Activated T-helper 17 cell treated with anti-CD3 and anti-CD28 coated beads, Interleukin-2, amount 50 U/mL, for 72 hours (primary cell): ENCODE data around the gene INPP1. TPM values are rescaled to one million over a fixed set of nuclear protein-coding genes. Genes with fewer than 3 reads are reported as not detected.
"Not testable (repeated sequence)": the region's sequence is repeated elsewhere in the genome, so short reads cannot be mapped to it uniquely, and the experiment has no call there.

Source experiments
- ATAC-seq: fragments of 150-1000 bp; cut with Tn5 transposase; replicated peaks from 2 replicates; pipeline ENCODE4 v1.10.0; 2021; ENCODE audit warnings: mild to moderate bottlenecking, moderate library complexity
- H3K27ac Mint-ChIP-seq: one replicate; pipeline ENCODE4 v1.8.0; 2022; ENCODE audit warnings: mixed read lengths
- H3K27me3 Mint-ChIP-seq: one replicate; pipeline ENCODE4 v1.8.0; 2022; ENCODE audit warnings: mixed read lengths
- H3K36me3 Mint-ChIP-seq: one replicate; pipeline ENCODE4 v1.8.0; 2022; ENCODE audit warnings: low read depth, mild to moderate bottlenecking, mixed read lengths
- H3K4me1 Mint-ChIP-seq: one replicate; pipeline ENCODE4 v1.8.0; 2022; ENCODE audit warnings: mixed read lengths
- H3K4me3 Mint-ChIP-seq: one replicate; pipeline ENCODE4 v1.8.0; 2022; ENCODE audit warnings: mild to moderate bottlenecking, mixed read lengths
- H3K9me3 Mint-ChIP-seq: one replicate; pipeline ENCODE4 v1.8.0; 2022; ENCODE audit warnings: mixed read lengths
- total RNA-seq, 2 donors: library from RNA; stranded (reverse); gene quantifications; one replicate each; pipeline ENCODE4 v1.2.3, GENCODE V29; 2022

INPP1 gene, protein sequence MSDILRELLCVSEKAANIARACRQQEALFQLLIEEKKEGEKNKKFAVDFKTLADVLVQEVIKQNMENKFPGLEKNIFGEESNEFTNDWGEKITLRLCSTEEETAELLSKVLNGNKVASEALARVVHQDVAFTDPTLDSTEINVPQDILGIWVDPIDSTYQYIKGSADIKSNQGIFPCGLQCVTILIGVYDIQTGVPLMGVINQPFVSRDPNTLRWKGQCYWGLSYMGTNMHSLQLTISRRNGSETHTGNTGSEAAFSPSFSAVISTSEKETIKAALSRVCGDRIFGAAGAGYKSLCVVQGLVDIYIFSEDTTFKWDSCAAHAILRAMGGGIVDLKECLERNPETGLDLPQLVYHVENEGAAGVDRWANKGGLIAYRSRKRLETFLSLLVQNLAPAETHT
- 10 to 100 TPM; 13.2 to 15.5 TPM for total RNA-seq

DNA sequence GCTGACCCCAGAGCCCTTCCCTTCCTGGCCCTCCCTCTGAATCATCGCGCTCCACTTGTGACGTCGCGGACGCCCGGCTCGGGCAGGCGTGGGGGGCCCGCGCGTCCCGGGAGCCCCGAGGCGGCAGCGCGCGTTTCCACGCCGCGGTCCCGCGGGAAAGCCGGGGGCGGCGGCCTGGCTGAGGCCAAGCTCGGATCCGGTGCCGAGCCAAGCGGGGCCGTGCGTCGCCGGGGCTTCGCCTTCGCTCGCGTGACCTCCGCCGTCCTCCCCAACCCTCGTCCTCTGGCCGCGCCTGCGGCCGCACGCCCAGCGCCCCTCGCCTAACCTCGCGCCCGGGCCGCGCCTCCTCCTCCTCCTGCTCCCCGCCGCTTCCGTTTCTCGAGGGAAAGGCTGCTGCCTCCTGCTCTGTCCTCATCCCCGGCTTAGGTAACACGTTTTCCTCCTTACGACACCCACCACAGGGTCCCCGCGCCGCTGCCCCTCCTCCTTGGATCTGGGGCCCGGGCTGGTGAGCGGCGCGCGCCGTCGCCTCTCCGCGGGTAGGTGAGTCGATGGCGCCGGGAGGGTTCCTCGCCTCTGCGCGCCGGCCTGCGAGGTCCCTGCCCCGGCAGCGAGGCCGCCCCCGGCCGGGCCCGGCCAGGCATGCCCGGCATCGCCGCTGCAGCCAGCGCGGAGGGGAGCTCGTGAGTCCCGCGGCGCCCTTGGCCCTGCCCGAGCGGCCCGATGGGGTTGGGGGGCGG lies at the start of gene INPP1:
Gene INPP1 (plus strand): TSS at position 54 of the 740 bp plus-strand sequence. CDS start 16,514 bp downstream, outside the sequence.
- H3K4me1 Mint-ChIP-seq: peaks cover 4% of the 10 kb centered on the region
- no peaks in the 10 kb centered on the region for H3K27me3 Mint-ChIP-seq
- H3K36me3 Mint-ChIP-seq: no peaks in the 10 kb centered on the region
- ATAC-seq: peak; percentile 73
- no peaks in the 10 kb centered on the region for H3K9me3 Mint-ChIP-seq
- peak within 1 kb of the TSS; percentile 82 for H3K27ac Mint-ChIP-seq
- peak within 1 kb of the TSS; percentile 93 for H3K4me3 Mint-ChIP-seq

DNA sequence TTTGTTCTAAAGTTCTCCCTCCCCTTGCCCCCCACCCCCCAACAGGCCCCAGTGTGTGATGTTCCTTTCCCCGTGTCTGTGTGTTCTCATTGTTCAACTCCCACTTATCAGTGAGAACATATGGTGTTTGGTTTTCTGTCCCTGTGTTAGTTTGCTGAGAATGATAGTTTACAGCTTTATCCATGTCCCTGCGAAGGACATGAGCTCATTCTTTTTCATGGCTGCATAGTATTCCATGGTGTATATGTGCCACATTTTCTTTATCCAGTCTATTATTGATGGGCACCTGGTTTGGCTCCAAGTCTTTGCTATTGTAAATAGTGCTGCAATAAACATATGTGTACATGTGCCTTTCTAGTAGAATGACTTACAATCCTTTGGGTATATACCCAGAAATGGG lies 45.5 kb upstream of the INPP1 start:
- not testable (repeated sequence) for ATAC-seq, H3K4me1 Mint-ChIP-seq, H3K27me3 Mint-ChIP-seq, H3K27ac Mint-ChIP-seq, H3K4me3 Mint-ChIP-seq, H3K9me3 Mint-ChIP-seq
- peaks cover 81% of the 10 kb centered on the region for H3K36me3 Mint-ChIP-seq

DNA sequence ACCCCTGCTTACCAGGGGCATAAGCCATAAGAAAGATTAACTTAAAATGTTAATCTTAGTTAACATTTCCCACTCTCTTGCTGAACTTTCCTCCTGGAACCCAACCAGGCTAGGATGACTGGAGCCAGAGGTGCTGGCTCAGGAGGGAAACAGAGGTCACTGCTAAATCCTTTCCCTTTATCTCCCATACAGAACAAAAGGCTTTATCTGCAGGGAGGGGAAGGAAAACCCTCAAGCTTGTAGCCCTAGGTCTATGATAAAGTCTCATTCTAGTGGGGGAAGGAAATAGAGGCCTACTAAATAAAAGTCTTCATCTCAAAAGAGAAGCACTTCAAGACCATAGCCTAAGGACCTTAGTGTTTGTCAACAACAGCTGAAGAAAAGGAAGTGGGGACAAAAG lies 42.4 kb upstream of the INPP1 start:
- Mint-ChIP-seq H3K36me3 (peaks cover 75% of the 10 kb centered on the region), H3K27ac (no peak overlapping the region), H3K27me3 (no peaks in the 10 kb centered on the region)

DNA sequence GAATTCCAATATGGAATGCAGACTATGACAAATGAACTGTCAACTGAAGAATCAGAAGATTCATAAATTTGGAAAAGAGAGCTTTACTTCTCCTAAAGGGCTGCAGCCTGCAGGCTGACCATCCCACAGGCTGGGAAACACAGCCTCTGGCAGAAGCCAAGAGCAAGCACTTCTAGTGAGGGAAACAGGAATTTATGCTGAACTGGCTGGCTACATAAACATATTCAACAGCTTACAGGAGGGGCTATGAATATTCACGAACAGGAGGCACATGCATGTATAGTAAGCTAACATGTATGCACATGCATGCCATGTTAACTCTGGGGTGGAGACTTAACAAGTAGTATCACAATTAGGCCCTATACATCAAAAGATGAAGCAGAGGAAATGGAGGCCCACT lies 41.3 kb upstream of the INPP1 start:
- Mint-ChIP-seq H3K4me1 (peaks cover 24% of the 10 kb centered on the region), H3K27me3 (no peaks in the 10 kb centered on the region), H3K27ac (no peak overlapping the region), H3K9me3 (peaks cover 9% of the 10 kb centered on the region), H3K36me3 (peaks cover 75% of the 10 kb centered on the region), H3K4me3 (no peak overlapping the region)
- no peak for ATAC-seq

More for the DNA sequence above, 42.4 kb upstream of the INPP1 start:
- Mint-ChIP-seq H3K9me3 (peaks cover 9% of the 10 kb centered on the region), H3K4me3 (no peak overlapping the region), H3K4me1 (peaks cover 24% of the 10 kb centered on the region)
- no peak for ATAC-seq

DNA sequence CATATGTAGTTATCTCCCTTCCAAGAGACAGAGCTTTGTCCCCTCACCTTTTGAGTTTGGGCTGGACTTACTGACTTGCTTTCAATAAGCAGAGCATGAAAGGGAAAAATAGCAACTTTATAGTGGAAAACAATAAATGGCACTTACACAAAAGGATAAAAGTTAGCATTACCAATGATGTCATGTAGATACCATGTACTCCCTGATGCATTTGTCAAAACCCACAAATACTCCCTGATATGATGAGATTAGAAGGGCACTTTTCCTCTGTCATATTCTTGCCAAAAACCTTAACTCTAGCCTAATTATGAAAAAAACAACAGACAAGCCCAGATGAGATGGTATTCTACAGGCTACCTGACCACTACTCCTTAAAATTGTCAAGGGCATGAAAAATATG lies 39.7 kb upstream of the INPP1 start:
- ATAC-seq: no peak
- Mint-ChIP-seq H3K36me3 (peaks cover 83% of the 10 kb centered on the region), H3K9me3 (peaks cover 9% of the 10 kb centered on the region), H3K4me3 (no peak overlapping the region), H3K27ac (no peak overlapping the region), H3K4me1 (peaks cover 29% of the 10 kb centered on the region), H3K27me3 (no peaks in the 10 kb centered on the region)

DNA sequence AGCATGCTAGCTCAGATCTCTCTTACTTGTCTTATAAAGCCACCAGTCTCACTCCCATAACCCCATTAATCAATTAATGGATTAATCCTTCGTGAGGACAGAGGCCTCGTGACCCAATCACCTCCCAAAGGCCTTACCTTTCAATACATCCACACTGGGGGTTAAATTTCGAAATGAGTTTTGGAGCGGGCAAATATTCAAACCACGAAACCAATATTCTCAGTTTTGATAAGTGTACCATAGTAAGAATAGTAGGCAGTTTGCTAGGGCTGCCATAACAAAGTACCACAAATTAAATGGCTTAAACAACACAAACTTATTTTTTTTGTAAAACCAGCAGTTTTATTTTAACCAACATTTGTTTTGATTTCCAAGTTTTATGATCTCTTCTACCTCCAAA lies 39.0 kb upstream of the INPP1 start:
- no peaks in the 10 kb centered on the region for H3K27me3 Mint-ChIP-seq
- H3K4me3 Mint-ChIP-seq: no peak overlapping the region
- ATAC-seq: peak; percentile 86
- peaks cover 87% of the 10 kb centered on the region for H3K36me3 Mint-ChIP-seq
- H3K9me3 Mint-ChIP-seq: peaks cover 9% of the 10 kb centered on the region
- no peak overlapping the region for H3K27ac Mint-ChIP-seq
- H3K4me1 Mint-ChIP-seq: peaks cover 29% of the 10 kb centered on the region

DNA sequence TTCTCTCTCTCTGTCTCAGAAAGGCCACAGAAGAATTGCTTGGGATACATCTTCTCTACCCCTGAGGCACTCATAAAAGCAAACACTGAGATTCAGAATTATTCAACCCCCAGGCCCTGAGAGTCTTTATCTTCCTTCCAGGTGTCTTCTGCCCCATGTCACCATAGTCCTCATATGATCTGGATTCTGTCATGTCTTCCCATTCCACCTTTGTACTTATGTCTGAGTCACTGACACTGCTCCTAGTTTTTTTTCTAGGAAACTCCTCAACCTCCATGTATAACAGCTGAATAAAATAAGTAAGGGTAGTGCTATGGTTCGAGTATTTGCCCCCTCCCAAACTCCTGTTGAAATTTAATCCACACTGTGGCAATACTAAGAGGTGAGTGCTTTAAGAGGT lies 35.4 kb upstream of the INPP1 start:
- no peaks in the 10 kb centered on the region for H3K9me3 Mint-ChIP-seq
- ATAC-seq: no peak
- H3K27me3 Mint-ChIP-seq: no peaks in the 10 kb centered on the region
- no peak overlapping the region for H3K4me3 Mint-ChIP-seq
- no peak overlapping the region for H3K27ac Mint-ChIP-seq
- peaks cover 82% of the 10 kb centered on the region for H3K36me3 Mint-ChIP-seq
- H3K4me1 Mint-ChIP-seq: peaks cover 23% of the 10 kb centered on the region

DNA sequence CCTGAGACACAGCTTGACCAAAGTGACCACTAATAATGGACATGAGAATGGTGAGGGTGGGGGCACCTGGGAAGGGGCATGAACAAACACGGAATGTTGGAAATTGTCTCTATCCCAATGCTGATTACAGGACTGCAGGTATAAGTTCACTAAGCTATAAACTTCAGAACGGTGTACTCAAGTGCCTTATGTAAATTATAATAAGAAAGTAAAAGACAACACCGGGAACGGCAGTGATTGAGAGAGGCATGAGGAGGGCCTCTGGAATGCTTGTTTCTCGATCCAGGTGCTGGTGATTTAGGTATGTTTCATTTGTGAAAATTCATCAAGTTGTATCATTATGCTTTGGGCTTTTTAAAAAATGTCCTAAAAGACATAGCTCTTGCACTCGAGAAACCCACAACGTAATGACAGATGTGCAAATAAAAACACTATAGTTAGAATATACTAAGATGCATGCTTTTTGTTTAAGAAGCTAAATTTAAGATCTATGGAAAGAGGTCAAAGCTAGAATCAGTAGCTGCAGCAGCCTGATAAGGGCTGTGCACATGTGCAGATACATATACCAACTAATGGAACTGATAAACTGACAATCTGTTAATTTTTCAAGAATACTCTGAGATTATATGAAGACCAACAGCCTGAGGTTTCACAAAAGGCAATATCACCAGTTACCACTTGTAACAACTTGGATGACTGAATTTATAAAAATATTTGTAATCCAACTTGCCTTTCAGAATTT lies 31.3 kb upstream of the INPP1 start:
- H3K27ac Mint-ChIP-seq: no peak overlapping the region
- H3K4me3 Mint-ChIP-seq: no peak overlapping the region
- ATAC-seq: no peak
- peaks cover 19% of the 10 kb centered on the region for H3K4me1 Mint-ChIP-seq
- H3K27me3 Mint-ChIP-seq: no peaks in the 10 kb centered on the region
- H3K9me3 Mint-ChIP-seq: no peaks in the 10 kb centered on the region
- peaks cover 70% of the 10 kb centered on the region for H3K36me3 Mint-ChIP-seq

DNA sequence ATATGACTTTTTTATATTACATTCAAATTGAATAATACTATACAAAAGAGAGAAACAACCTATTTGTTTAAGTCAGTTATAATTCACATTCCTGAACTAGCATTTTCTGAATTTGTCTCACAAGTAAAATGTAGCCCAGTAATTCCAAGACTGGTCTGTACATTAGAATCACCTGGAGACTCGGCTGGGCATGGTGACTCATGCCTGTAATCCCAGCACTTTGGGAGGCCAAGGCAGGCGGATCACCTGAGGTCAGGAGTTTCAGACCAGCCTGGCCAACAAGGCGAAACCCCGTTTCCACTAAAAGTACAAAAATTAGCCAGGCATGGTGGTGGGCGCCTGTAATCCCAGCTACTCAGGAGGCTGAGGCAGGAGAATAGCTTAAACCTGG lies 30.8 kb upstream of the INPP1 start:
- H3K4me3 Mint-ChIP-seq, H3K27me3 Mint-ChIP-seq, H3K27ac Mint-ChIP-seq, ATAC-seq, H3K9me3 Mint-ChIP-seq: not testable (repeated sequence)
- Mint-ChIP-seq H3K36me3 (peaks cover 69% of the 10 kb centered on the region), H3K4me1 (peaks cover 24% of the 10 kb centered on the region)

DNA sequence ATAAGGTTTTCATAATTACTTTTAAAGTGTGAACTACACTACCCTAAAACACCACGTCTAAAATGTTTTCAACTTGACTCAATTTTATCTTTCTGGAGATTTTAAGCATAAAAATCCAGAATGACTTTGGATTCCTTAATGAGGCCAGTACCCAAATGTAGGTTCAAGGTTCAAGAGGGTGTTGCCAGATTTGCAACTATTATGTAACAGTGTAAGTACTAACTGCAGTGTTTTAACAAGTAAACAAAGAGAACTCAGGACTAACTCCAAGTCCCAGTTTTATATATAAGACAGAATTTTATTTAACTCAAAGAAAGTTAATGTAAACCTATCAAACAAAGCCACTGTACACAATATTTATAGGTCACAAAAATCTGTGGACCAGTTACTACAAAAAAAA lies 29.5 kb upstream of the INPP1 start:
- H3K27me3 Mint-ChIP-seq: no peaks in the 10 kb centered on the region
- peaks cover 57% of the 10 kb centered on the region for H3K36me3 Mint-ChIP-seq
- peaks cover 19% of the 10 kb centered on the region for H3K4me1 Mint-ChIP-seq
- no peak for ATAC-seq
- no peak overlapping the region for H3K4me3 Mint-ChIP-seq
- no peak overlapping the region for H3K27ac Mint-ChIP-seq
- H3K9me3 Mint-ChIP-seq: no peaks in the 10 kb centered on the region

DNA sequence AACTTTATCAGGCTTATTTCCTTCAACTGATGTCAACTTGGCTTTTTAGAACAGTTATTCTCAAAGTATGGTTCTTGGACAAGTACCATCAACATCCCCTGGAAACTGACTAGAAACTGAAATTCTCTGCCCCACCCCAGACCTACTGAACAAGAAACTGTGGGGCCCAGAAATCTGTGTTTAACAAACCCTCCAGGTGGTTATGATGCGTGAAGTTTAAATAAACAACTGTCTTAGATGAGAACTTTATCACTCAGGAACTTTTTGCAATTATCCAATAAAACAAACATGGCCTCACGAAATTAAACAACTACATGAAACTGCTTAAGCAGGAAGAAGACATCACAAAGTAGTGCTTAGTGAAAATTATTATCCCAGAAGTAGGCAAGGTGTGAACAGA lies 28.1 kb upstream of the INPP1 start:
- no peaks in the 10 kb centered on the region for H3K27me3 Mint-ChIP-seq
- H3K9me3 Mint-ChIP-seq: no peaks in the 10 kb centered on the region
- no peak overlapping the region for H3K4me3 Mint-ChIP-seq
- no peak for ATAC-seq
- H3K4me1 Mint-ChIP-seq: peaks cover 20% of the 10 kb centered on the region
- peak overlapping the region; percentile 56 for H3K27ac Mint-ChIP-seq
- H3K36me3 Mint-ChIP-seq: peaks cover 55% of the 10 kb centered on the region

DNA sequence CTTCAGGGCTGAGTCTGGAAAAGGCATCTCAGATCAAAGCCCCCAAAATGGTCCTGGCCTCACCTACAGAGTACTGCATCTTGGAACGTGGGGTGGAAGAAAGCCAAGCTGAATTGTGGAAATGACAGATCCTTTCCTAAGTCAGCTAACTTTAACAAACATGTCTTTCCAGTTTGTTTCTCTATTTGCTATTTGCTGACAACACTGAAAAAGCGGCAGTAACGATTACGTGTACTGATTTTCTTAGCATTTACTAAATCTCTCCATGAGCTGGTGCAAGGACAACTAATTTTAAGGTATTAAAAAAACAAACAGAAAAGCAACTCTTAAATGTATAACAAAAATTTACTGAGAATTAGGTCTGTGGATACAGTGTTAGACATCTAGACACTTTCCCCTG lies 24.9 kb upstream of the INPP1 start:
- peak overlapping the region; percentile 91 for H3K27ac Mint-ChIP-seq
- no peaks in the 10 kb centered on the region for H3K9me3 Mint-ChIP-seq

DNA sequence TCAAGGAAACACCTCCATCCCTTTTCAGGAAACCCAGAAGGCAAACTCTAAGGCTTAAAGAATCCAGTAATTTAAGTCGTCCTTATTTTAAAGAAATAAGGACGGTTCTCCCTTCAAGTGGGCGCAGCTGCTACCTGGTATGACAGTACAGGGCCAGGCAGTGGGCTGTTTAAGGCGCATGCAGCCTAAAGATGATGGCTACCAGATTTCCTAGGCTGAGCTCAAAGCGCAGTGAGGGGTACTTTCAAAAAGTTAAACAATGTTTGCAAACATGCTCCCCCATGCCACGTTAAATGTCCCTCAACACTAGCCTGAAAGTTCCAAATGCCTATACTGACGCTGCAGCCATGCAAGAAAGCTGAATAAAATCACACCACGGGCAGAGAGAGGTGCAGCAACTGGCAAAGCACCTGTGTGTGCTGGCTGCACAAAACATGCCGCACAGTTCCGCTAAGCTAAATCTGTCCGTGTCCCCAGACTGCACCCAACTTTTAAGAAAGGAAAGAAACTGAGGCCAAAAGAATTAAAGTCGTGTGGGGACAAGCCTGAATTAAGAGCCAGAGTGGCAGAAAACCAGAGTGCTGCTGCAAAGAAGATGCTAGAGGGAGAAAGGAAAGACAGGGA lies 24.3 kb upstream of the INPP1 start:
- peak; percentile 14 for ATAC-seq
- H3K9me3 Mint-ChIP-seq: no peaks in the 10 kb centered on the region
- H3K27ac Mint-ChIP-seq: peak overlapping the region; percentile 91
- peaks cover 33% of the 10 kb centered on the region for H3K4me1 Mint-ChIP-seq
- peak overlapping the region; percentile 89 for H3K4me3 Mint-ChIP-seq
- no peaks in the 10 kb centered on the region for H3K27me3 Mint-ChIP-seq
- peaks cover 33% of the 10 kb centered on the region for H3K36me3 Mint-ChIP-seq

More for the DNA sequence above, 24.9 kb upstream of the INPP1 start:
- H3K4me1 Mint-ChIP-seq: peaks cover 33% of the 10 kb centered on the region
- no peaks in the 10 kb centered on the region for H3K27me3 Mint-ChIP-seq
- peaks cover 34% of the 10 kb centered on the region for H3K36me3 Mint-ChIP-seq
- no peak for ATAC-seq
- H3K4me3 Mint-ChIP-seq: peak overlapping the region; percentile 89
